ENCODE data around the gene PCBP3. TPM values are rescaled to one million over a fixed set of nuclear protein-coding genes. Genes with fewer than 3 reads are reported as not detected.

Gene PCBP3
- total and polyA plus RNA-seq, 2 donors (not counting 3 experiments of a cell fraction or from before 2014, with no cell fraction given), result 0.06 to 1.1 TPM

DNA sequence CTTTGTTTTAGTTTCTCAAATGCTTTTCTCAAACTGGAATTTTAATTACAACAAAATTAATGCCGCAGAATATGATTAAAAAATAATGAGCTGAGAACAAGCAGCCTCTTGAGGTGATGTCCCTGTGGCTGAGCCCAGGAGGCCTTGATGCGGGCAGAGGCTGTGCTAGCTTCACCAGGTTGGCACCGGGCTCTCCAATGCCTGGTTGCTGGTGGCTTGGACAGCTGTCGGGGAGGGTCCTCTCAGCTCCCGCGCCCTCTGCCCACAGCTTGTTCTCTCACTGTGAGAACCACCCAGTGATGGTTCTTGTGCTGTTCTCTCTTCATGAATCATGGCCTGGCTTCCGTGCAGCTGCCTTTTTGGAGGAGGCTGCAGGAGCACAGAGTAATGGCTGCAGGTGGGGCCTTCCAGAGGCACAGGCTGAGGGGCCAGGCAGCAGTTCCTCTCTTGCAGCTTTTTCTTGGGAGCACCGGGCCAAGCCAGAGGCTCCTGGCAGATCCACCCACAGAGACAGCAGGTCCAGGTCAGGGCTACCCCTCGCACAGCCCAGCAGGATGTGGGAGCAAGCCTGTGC, 156.3 kb downstream of the PCBP3 start:
- Histone ChIP-seq H3K27ac (ENCODE audit: insufficient read depth, low read depth, low read length) (no peak overlapping the region), H3K27me3 (ENCODE audit: control insufficient read depth in 2 of 2, insufficient read depth in 2 of 2, low read length in 2 of 2) (no peaks in the 10 kb centered on the region), H3K9me3 (replicated peaks; ENCODE audit: control insufficient read depth, insufficient read depth, low read length) (no peaks in the 10 kb centered on the region), H3K36me3 (ENCODE audit: control insufficient read depth in 2 of 2, extremely low read depth in 1 of 2, insufficient read depth in 2 of 2, low read length in 2 of 2) (no peaks in the 10 kb centered on the region), H3K4me3 (replicated peaks in 1 of 3; ENCODE audit: insufficient read depth in 1 of 3, low read depth in 1 of 3, low read length in 3 of 3) (no peak overlapping the region), H3K79me2 (ENCODE audit: control insufficient read depth, insufficient read depth, low read length) (no peaks in the 10 kb centered on the region), H4K20me1 (replicated peaks; ENCODE audit: control insufficient read depth, extremely low read depth, insufficient read depth, low read length) (no peaks in the 10 kb centered on the region), H3K9me1 (replicated peaks; ENCODE audit: control insufficient read depth, extremely low read depth, insufficient read depth, low read length) (no peaks in the 10 kb centered on the region), H3K4me1 (ENCODE audit: control insufficient read depth, extremely low read depth, insufficient read depth, low read length) (no peaks in the 10 kb centered on the region), H2AFZ (ENCODE audit: low read depth, low read length) (no peak overlapping the region), H3K9ac (replicated peaks; ENCODE audit: extremely low read depth, insufficient read depth, low read length) (no peak overlapping the region), H3K4me2 (ENCODE audit: insufficient read depth, low read length) (no peak overlapping the region)
- POLR2A ChIA-PET, result no interaction called here
- CTCF ChIA-PET, result no interaction called here
- TF ChIP-seq, protein P1, sequence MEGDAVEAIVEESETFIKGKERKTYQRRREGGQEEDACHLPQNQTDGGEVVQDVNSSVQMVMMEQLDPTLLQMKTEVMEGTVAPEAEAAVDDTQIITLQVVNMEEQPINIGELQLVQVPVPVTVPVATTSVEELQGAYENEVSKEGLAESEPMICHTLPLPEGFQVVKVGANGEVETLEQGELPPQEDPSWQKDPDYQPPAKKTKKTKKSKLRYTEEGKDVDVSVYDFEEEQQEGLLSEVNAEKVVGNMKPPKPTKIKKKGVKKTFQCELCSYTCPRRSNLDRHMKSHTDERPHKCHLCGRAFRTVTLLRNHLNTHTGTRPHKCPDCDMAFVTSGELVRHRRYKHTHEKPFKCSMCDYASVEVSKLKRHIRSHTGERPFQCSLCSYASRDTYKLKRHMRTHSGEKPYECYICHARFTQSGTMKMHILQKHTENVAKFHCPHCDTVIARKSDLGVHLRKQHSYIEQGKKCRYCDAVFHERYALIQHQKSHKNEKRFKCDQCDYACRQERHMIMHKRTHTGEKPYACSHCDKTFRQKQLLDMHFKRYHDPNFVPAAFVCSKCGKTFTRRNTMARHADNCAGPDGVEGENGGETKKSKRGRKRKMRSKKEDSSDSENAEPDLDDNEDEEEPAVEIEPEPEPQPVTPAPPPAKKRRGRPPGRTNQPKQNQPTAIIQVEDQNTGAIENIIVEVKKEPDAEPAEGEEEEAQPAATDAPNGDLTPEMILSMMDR (IDR thresholded peaks at IDR 0.05; ENCODE audit: extremely low read depth in 1 of 2, insufficient read depth in 1 of 2, low read depth in 1 of 2, low read length in 2 of 2), result no peak
- TF ChIP-seq MYC (IDR thresholded peaks at IDR 0.05; ENCODE audit: low read depth, low read length), result no peak
- no peak for TF ChIP-seq POLR2AphosphoS5 (IDR thresholded peaks at IDR 0.05; ENCODE audit: insufficient read depth, low read depth, low read length)
- TF ChIP-seq, protein P2, sequence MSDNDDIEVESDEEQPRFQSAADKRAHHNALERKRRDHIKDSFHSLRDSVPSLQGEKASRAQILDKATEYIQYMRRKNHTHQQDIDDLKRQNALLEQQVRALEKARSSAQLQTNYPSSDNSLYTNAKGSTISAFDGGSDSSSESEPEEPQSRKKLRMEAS (IDR thresholded peaks at IDR 0.05; ENCODE audit: insufficient read depth, insufficient read length), result no peak
- TF ChIP-seq POLR2A (IDR thresholded peaks at IDR 0.05; ENCODE audit: low read depth, low read length), result no peak
- no peak for TF ChIP-seq JUN (IDR thresholded peaks at IDR 0.05; ENCODE audit: borderline replicate concordance, insufficient read depth, insufficient read length, low read depth)
- TF ChIP-seq GATA2 (IDR thresholded peaks at IDR 0.05; ENCODE audit: insufficient read depth, insufficient read length, low read depth, low read length), result no peak
- TF ChIP-seq FOS (IDR thresholded peaks at IDR 0.05; ENCODE audit: borderline replicate concordance, insufficient read depth, low read length), result no peak
- TF ChIP-seq EZH2 (IDR thresholded peaks at IDR 0.05; ENCODE audit: borderline replicate concordance, low read depth, low read length, severe bottlenecking), result no peak
- no TSS peak for BruUV-seq (replicated peaks)
- DNase-seq (ENCODE audit: low read depth, low spot score), result no peak
- dilution Hi-C loops (cut with MboI; ENCODE audit: extremely low pct_ligation_motif_present, low sequenced_read_pairs), result no loop called here
- intact Hi-C loops (cut with micrococcal nuclease), result no loop called here
- no peak for FAIRE-seq

All from endothelial cell of umbilical vein (primary cell).